GM19463 (cell line): ENCODE measurements around the gene TOMM20.

Experiments used
- ATAC-seq: cut with Tn5 transposase; IDR thresholded peaks from one replicate; pipeline ENCODE4 v1.9.1; 2021; ENCODE audit warnings: mild to moderate bottlenecking, moderate library complexity; ENCODE audit not compliant: unreplicated experiment

The TOMM20 gene

DNA sequence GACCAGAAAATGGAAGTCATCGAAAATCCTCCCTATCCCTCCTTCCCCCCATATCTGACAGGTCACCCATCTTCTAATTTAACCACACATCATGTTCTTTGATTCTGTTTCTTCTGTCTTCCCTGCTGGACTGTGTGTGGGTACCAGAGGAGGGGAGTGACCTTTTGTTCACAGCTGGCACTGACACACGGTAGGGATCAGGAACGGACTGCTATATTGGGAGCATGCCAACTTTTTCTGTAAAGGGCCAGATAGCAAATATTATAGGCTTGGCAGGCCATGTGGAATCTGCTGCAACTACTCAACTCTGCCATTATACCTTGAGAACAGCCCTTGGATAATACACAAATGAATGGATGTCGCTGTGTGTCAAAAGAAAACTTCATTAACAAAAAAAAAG is 7.5 kb upstream of the TOMM20 start:
- ATAC-seq: no peak

DNA sequence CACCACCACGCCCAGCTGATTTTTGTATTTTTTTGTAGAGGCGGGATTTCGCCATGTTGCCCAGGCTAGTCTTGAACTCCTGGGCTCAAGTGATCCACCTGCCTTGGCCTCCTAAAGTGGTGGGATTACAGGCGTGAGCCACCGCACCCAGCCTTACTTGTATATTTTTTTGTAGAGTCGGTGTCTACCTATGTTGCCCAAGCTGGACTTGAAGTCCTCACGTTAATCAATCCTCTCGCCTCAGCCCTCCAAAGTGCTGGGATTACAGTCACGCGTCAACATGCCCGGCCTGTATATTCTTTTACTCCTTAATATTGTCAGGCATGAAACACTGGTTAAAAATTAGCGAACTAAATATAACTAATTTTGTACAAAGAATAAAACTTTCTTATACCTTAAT is 5.5 kb upstream of the TOMM20 start:
- ATAC-seq: no peak

DNA sequence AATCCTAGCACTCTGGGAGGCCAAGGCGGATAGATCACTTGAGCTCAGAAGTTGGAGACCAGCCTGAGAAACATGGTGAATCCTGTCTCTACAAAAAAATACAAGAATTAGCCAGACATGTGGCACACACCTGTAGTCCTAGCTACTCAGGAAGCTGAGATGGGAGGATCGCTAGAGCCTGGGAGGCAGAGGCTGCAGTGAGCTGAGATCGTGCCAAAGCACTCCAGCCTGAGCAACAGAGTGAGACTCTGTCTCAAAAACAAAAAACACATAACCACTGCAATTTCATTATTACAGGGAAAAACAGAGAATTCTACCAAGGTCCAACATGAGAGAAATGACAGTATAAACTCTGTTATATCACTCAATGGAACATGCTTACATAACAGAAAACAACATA is 4.4 kb upstream of the TOMM20 start:
- no peak for ATAC-seq

DNA sequence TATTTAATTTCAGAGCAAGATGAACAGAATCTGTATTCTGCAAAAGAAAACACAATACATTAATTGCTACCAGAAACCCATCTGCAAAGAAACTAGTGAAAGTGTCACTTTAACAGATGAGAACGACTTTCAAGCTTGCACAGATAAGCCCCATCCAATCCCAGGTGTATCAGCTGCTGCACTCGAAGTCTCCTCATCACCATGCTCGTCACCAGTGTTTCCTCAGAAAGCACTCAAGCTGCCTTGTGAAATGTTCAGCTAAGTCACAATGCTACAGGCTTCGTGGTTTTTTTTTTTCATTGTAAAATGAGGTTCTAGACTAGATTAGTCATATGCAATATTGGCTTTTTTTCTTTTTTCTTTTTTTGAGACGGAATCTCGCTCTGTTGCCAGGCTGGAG is 3.3 kb upstream of the TOMM20 start:
- ATAC-seq: no peak

DNA sequence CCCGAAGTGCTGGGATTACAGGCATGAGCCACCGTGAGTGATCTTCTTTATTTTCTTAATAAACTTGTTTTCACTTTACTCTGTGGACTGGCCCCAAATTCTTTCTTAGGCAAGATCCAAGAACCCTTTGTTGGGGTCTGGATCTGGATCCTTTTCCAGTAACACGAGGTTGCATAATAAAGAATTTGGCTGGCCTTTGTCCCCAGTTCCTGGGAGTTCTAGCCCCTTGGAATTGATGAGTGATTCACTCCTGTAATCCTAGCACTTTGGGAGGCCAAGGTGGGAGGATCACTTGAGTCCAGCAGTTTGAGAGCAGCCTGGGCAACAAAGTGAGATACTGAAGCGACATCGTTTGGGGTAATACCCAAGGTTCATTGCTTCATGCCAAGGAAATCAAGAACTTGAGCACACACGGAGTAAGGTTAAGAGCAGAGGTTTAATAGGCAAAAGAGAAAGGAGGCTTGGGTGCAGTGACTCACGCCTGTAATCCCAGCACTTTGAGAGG is 2.2 kb upstream of the TOMM20 start:
- ATAC-seq: no peak

DNA sequence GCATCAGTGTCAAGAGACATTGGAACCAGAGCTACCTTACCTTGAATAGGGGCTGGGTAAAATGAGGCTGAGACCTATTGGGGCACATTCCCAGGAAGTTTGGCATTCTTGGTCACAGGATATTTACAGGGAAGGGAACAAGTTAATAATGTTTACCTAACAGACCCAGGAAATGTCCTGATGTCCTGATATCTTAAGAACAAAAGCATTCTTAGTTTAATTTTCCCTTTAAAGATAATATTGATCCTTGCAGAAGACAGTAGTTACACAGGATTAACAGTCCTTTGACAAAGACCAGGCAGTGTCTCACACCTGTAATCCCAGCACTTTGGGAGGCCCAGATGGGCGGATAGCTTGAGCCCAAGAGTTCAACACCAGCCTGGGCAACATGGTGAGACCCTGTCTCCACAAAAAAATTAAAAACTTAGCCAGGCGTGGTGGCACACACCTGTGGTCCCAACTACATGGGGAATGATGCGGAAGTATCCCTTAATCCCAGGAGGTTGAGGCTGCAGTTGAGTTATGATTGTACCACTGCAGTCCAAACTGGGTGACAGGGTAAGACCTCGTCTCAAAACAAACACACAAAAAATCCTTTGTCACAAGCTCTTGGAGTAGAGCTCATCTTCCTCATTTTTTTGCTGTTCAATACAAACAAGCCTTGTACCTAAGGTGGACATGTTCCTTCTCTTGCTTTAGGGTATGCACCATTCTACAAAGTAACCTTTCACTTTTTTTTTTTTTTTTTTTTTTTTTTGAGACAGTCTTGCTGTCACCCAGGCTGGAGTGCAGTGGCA is 1.3 kb upstream of the TOMM20 start:
- no peak for ATAC-seq

DNA sequence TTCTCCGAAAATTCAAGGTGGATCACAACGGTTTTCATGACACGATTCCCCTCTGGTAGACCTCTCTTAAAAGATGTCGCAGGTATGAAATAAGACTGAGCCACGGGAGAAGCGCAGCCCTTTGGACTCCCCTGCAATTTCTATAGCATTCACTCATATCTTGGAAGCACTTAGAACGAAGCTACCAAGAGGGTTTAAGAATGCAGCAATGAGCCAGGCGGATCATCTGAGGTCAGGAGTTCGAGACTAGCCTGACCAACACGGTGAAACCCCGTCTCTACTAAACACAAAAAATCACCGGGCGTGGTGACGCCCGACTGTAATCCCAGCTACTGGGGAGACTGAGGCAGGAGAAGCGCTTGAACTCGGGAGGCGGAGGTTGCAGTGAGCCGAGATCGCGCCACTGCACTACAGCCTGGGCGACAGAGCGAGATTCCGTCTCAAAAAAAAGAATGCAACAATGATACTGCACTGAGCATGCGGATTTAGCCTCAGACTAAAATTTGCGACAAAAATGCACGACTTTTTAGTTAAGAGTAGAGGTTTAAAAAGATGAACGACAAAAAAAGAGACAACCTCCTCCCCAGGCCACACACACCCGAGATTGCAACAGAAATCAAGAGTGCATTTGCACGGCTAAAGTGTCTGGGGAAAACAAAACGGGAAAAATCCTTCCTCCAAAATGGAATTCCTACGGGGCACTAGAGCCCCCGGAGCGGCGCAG is 743 bp downstream of the TOMM20 start:
- ATAC-seq: no peak

DNA sequence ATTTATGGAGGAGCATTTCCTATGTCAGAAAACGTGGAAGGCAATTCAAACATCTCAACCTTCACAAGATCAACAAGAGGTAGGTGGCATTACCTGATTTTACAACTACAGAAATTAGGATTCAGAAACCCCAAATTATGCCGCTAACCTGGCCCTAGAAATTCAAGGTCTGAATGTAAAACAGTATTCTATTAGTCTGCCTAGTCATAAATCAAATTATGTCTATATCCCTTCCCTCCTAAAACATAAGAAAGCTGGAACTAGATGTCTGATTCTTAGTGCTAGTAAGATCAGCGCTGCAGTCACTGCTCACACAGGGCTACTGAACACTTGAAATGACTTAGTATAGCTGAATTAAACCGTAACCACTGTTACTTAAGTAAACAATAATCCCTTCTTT is 1.4 kb downstream of the TOMM20 start:
- ATAC-seq: no peak

DNA sequence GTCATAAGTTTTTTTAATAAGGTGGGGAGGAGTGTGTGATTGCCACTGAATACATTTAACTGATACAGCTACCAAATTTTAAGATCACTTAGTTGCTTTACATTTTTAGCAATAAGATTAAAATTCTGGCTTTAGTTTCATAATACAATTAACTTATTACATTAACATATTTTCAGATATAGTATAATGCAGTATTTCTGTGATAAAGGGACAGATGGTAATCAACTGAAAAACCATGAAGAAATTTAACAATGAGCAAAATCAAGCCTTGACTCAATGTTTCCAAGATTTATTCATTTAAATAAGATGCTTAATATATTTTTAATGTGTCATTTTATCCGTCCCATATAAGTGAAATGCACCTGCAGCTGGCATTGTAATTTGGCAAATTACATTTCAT is 4.0 kb downstream of the TOMM20 start:
- ATAC-seq: no peak

DNA sequence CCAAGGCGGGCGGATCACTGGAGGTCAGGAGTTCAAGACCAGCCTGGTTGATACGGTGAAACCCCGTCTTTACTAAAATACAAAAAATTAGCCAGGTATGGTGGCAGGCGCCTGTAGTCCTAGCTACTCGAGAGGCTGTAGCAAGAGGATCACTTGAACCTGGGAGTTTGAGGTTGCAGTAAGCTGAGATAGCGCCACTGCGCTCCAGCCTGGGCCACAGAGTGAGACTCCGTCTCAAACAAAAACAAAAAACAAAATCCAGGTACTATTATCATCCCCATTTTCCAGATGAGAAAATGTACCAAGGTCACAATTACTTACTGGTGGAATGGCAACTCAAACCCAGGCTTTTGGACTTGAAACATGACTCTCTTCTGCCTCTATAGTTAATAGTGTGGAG is 4.5 kb downstream of the TOMM20 start:
- no peak for ATAC-seq

DNA sequence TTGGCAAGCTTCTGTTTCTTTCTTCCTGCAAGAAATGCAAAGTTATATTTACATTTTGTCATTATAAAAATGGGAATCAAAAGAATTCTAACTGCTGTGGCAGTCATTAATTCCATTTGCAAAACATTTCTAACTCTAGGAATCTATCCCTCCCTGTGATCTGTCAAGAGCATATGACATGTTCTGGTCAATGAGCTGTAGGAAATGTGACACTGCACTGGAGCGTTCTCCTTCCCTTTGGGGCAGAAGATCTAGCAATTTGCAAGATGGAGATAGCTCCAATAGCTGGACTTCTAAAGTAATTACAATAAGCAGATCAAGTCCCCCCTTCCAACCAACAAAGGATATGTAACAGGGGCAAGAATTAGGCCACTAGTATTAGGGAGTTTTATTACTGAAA is 6.3 kb downstream of the TOMM20 start:
- no peak for ATAC-seq

DNA sequence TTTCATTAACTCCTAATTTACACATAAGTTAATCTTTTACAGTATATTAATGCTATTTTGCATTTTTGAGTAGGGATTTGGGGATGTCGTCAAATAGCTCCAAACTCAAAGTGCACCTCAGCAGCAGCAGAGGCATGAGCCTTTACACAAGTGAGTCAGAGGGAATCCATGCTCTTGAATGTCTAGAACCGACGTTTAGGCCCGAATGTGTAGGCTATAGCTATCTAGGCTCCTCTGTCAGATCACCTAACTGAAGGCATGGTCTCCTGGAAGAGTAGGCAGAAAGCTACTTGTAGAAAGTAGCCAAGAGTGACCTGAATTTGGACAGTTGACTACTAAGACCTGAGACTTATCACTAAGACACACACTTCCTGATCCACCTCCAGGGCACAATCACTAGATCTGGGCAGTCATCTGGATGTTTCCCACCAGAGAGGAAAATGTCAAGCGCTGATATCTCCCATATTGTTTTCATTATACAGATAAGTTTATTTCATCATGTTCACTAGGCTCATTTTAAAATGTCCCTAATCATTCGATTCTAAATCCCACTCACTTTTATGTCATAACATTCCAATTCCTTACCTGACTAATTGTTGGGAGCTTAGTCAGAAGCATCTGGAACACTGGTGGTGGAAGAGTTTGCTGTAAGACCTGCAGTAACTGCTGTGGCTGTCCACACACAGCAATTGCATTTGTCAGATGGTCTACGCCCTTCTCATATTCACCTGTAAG is 15.3 kb downstream of the TOMM20 start:
- no peak for ATAC-seq

DNA sequence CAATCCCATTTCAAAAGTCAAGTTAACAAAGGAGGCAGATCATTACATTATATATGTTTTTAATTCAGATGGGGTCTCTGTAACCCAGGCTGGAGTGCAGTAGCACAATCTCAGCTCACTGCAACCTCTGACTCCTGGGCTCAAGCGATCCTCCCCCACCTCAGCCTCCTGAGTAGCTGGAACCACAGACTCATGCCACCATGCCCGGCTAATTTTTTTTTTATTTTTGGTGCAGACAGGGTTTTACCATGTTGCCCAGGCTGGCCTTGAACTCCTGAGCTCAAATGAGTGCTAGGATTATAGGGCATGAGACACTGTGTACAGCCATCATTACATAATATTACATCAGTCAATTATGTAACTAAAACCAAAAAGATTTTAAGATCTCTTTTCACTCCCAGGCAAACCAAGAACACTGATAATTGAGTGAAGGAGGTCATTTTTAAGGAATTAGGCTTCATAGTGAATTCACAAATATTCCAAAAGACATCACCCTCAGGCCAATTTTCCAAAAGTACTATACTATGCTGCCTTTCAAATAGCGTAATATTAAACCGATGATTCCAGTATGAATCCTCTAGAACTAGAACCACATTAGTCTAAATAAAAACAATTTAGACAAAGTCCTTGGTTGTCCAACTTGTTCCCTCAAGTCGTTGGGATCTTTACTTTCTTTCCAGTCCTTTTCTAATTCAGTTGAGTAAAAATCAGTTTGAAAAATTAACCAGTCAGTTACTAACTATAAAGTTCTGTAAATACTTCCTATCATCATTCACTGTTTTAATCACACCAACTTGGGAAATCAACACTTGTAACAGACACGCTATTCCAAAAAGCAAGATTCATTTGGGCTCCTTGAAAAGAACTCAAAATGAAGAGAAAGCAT is 16.1 kb downstream of the TOMM20 start:
- no peak for ATAC-seq

DNA sequence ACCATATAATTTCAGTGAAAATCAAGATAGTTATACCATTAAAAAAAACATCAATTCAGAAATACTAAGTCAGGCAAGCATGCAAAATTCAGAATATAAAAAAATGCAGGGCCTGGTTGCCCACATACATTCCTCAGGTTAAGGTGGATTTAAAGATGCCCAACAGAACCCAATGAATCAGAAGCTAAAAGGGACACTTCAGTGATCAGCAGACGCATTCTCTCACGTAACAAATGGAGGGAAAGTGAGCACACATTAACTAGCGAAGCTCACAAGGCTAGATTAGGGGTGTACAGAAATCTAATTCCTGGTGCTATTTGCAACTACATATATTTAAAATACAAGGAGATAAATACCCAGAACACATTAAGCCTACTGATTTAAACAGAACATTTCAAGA is 17.5 kb downstream of the TOMM20 start:
- no peak for ATAC-seq

DNA sequence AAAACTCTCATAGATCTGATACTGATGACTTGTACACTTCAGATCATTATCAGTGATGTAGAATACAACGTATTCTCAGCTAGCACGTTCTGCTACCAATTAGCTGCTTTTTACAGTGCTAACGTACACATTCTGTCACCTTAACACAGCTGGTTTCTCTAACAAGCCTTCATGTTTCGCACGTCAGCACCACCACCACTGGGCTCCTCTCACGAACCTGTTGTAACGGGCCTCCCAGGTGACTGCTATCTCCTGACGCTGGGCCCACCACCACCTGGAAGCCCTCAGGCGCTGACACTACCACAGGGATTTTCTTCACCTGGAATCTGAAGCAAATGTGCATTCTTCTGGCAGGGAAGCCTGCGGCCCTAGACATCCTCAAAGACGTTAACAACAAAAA is 19.8 kb downstream of the TOMM20 start:
- ATAC-seq: no peak

DNA sequence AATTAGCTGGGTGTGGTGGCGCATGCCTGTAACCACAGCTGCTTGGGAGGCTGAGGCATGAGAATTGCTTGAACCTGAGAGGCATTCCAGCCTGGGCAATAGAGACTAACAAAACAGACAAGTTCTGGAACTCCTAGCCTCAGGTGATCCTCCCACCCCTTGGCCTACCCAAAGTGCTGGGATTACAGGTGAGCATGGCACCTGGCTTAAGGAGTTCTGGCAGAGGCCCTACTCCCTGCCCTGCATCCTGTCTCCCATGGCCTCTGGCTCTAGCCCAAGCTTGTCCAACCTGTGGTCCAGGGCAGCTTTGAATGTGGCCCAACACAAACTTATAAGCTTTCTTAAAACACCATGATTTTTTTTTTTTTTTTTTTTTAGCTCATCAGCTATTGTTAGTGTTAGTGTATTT is 20.4 kb downstream of the TOMM20 start:
- no peak for ATAC-seq

DNA sequence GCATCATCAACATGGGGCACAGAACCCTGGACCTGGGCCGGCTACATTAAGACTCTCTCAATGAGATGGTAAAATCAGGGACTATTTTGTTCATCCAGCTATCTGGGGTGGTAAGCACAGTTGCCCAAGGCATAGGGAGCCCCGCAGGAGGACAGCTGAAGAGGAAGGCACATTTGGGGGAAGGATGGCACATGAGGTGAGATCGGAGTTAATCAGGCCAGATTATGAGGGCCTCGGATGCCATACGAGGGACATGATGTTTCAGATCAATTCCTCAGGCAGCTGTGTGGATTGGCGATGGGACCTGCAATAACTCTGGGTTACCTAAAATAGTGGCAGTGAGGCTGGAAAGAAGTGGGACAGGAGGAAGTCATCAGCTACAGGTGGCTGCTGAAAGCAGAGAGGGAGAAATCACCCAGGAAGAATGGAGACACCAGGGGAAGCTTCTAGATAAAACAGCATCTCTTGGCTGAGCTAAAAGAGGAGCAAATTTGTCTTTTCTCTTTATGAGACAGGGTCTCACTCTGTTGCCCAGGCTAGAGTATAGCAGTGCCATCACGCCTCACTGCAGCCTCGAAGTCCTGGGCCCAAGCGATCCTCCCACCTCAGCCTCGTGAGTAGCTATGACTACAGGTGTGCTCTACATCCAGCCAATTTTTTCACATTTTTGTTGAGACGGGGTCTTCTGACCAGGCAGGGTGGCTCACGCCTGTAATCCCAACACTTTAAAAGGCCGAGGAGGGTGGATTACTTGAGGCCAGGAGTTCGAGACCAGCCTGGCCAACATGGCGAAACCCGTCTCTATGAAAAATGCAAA is 21.1 kb downstream of the TOMM20 start:
- no peak for ATAC-seq

DNA sequence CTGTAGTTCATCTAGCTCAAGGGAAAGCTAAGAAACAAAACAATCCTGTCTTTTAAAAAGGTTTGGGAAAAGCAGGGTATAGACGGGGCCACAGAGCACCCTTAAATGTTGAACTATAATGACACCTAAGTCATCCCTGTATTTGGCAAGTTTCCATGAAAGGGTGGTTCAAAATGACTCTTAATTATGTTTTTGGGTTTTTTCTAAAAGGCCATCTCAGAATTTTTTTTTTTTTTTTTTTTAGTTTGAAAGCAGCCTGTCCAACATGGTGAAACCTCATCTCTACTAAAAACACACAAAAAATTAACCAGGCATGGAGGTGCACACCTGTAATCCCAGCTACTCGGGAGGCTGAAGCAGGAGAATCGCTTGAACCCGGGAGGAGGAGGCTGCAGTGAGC is 22.2 kb downstream of the TOMM20 start:
- ATAC-seq: no peak

DNA sequence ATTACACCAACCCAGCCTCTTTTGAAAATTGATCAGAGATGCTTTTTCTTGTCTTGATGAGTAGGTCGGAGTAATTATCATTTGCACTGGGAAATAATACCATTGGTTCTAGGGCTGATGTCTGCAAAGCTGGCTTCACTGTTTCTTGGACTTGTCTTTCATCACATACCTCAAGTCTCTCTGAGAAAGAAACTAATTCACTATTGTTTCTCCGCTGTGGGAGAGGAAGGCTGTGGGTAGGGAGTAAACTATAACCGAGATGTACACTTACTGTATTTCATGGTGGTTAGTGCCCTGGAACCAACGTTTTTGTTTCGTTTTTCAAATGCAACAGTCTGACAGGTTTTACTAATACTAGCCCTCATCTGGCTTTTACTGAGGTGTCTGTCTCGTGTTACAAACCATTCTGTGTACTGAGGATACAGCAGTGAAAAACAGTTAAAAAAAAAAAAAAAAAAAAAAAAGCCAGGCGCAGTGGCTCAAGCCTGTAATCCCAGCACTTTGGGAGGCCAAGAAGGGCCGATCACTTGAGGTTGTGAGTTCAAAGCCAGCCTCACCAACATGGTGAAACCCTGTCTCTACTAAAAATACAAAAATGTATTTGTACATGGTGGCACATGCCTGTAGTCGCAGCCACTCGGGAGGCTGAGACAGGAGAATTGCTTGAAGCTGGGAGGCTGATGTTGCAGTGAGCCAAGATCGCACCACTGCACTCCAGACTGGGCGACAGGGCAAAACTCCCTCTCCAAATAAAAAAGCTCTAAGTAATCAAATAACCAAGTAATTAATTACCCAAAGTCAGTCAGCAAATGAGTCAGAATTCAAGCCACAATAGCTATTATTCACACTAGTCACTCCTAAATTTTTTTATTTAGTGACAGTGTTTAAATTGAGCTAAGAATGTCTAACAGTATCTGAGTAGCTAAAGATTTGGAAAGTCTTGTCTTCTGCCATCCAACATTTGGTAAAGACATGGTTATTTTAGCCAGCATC is 23.3 kb downstream of the TOMM20 start:
- ATAC-seq: peak; percentile 77
